GM12878 (cell line): Measurements from ENCODE around the gene ATP2B1. TPM values are rescaled to one million over a fixed set of nuclear protein-coding genes. Genes with fewer than 3 reads are reported as not detected.

Experiments
- ATAC-seq: fragments of 200-7000 bp; cut with Tn5 transposase; 3 replicates; pipeline ENCODE4 v1.9.1; 2020; ENCODE audit warnings: mild to moderate bottlenecking, moderate library complexity
- BruUV-seq: library from RNA; stranded (reverse); fragments of 400-500 nt; replicated peaks from 2 replicates; lab custom pipeline; 2021; lab: Mats Ljungman, UMichigan
- CTCF ChIA-PET: fragments of 300-600 bp; sonication (Branson Sonifier 250); formaldehyde crosslinking; extraction: SDS; loops from one replicate; lab custom pipeline; 2021; ENCODE audit warnings: inconsistent platforms; lab: Yijun Ruan, JAX
- POLR2A ChIA-PET: fragments of 350-600 bp; formaldehyde crosslinking; extraction: SDS; loops from one replicate; lab custom pipeline; 2021; ENCODE audit warnings: inconsistent platforms; lab: Charles Lee
- RAD21 ChIA-PET: fragments of 300-600 bp; sonication (Branson Sonifier 250); formaldehyde crosslinking; loops from one replicate; lab custom pipeline; 2023; ENCODE audit warnings: antibody characterized with exemption; ENCODE audit not compliant: unreplicated experiment; lab: Charles Lee
- SMC1A ChIA-PET: fragments of 300-600 bp; sonication (Branson Sonifier 250); formaldehyde crosslinking; loops from one replicate; lab custom pipeline; 2023; ENCODE audit not compliant: unreplicated experiment, uncharacterized antibody; lab: Charles Lee
- DNase-seq: peaks from one replicate; pipeline ENCODE4 v3.0.0-alpha.2; 2011; ENCODE audit warnings: low read depth, low spot score
- FAIRE-seq: peaks from 3 replicates; lab custom pipeline; 2011; peaks lifted over from hg19 to GRCh38; lab: Jason Lieb, UNC
- H2AFZ ChIP-seq: 2 replicates; pipeline ENCODE4 v1.6.0; 2011; ENCODE audit warnings: low read depth, low read length, control low read depth; ENCODE audit not compliant: control insufficient read depth
- H3K27ac ChIP-seq: 2 replicates; pipeline ENCODE4 v1.5.1; 2011; ENCODE audit warnings: control low read depth; ENCODE audit not compliant: control insufficient read depth, insufficient read depth
- H3K27me3 ChIP-seq, 2 experiments: replicated peaks in 1 of 2; 2 replicates each; pipeline versions ENCODE4 v1.6.0 to v1.6.1; 2011; ENCODE audit warnings: low read length in 1 of 2; ENCODE audit not compliant: control insufficient read depth in 2 of 2, insufficient read depth in 2 of 2
- H3K36me3 ChIP-seq, 2 experiments: 2 replicates each; pipeline ENCODE4 v1.5.1; 2011; ENCODE audit warnings: low read length in 1 of 2; ENCODE audit not compliant: control insufficient read depth in 2 of 2, insufficient read depth in 2 of 2
- H3K4me1 ChIP-seq: 2 replicates; pipeline ENCODE4 v1.6.1; 2011; ENCODE audit warnings: mild to moderate bottlenecking, low read length, moderate library complexity, mixed read lengths; ENCODE audit not compliant: control insufficient read depth, insufficient read depth
- H3K4me2 ChIP-seq: 2 replicates; pipeline ENCODE4 v1.6.0; 2011; ENCODE audit warnings: control low read depth; ENCODE audit not compliant: control insufficient read depth, insufficient read depth
- H3K4me3 ChIP-seq: fragments of 200-600 bp; sonication (generic); 2 replicates; pipeline ENCODE4 v1.5.1; 2016
- H3K79me2 ChIP-seq: 2 replicates; pipeline ENCODE4 v1.6.0; 2011; ENCODE audit warnings: low read length; ENCODE audit not compliant: control insufficient read depth, insufficient read depth
- H3K9ac ChIP-seq: 2 replicates; pipeline ENCODE4 v1.8.0; 2011; ENCODE audit warnings: low read length, control low read depth, mixed read lengths; ENCODE audit not compliant: control insufficient read depth, insufficient read depth
- H3K9me3 ChIP-seq: replicated peaks from 3 replicates; pipeline ENCODE4 v1.5.1; 2011; ENCODE audit warnings: mild to moderate bottlenecking, low read length; ENCODE audit not compliant: control insufficient read depth, insufficient read depth
- H4K20me1 ChIP-seq: 2 replicates; pipeline ENCODE4 v1.6.0; 2011; ENCODE audit not compliant: control insufficient read depth, insufficient read depth
- ATF2 ChIP-seq: IDR thresholded peaks from 2 replicates; pipeline ENCODE4 v1.6.1; 2012; ENCODE audit warnings: low read length, inconsistent platforms
- CHD2 ChIP-seq: IDR thresholded peaks from 2 replicates; pipeline ENCODE4 v1.6.1; 2011; ENCODE audit warnings: low read depth, low read length, improper control_type of control experiment, borderline replicate concordance
- CREB1 ChIP-seq: IDR thresholded peaks from 2 replicates; pipeline ENCODE4 v1.6.1; 2012; ENCODE audit warnings: low read depth, mild to moderate bottlenecking, inconsistent platforms
- HDAC6 ChIP-seq: fragments of 200-600 bp; sonication (generic); IDR thresholded peaks from one replicate; pipeline ENCODE4 v1.8.0; 2017; ENCODE audit warnings: antibody characterized with exemption; ENCODE audit not compliant: unreplicated experiment
- IRF4 ChIP-seq: IDR thresholded peaks from 2 replicates; pipeline ENCODE4 v1.6.1; 2011; ENCODE audit warnings: low read depth, low read length
- NBN ChIP-seq: fragments of 450-650 bp; IDR thresholded peaks from 2 replicates; pipeline ENCODE4 v1.6.1; 2016
- PAX8 ChIP-seq: fragments of 450-650 bp; IDR thresholded peaks from 2 replicates; pipeline ENCODE4 v1.6.1; 2017; ENCODE audit warnings: mild to moderate bottlenecking, moderate library complexity
- PKNOX1 ChIP-seq: fragments of 450-650 bp; IDR thresholded peaks from 2 replicates; pipeline ENCODE4 v1.6.1; 2016; ENCODE audit warnings: mild to moderate bottlenecking
- RAD21 ChIP-seq: IDR thresholded peaks from 2 replicates; pipeline ENCODE4 v1.6.1; 2011; ENCODE audit warnings: mild to moderate bottlenecking, low read depth, low read length, moderate library complexity; ENCODE audit not compliant: insufficient read depth
- RELA ChIP-seq: fragments of 450-650 bp; IDR thresholded peaks from 2 replicates; pipeline ENCODE4 v1.8.0; 2014; ENCODE audit warnings: borderline replicate concordance; ENCODE audit not compliant: partially characterized antibody
- SIX5 ChIP-seq: IDR thresholded peaks from 2 replicates; pipeline ENCODE4 v1.6.1; 2011; ENCODE audit warnings: mild to moderate bottlenecking, low read depth, low read length, moderate library complexity; ENCODE audit not compliant: severe bottlenecking
- SKIL ChIP-seq: fragments of 450-650 bp; IDR thresholded peaks from 2 replicates; pipeline ENCODE4 v1.6.1; 2017; ENCODE audit warnings: mild to moderate bottlenecking, low read depth, inconsistent platforms; ENCODE audit not compliant: poor library complexity, severe bottlenecking
- SMAD5 ChIP-seq: IDR thresholded peaks from 2 replicates; pipeline ENCODE4 v1.6.1; 2016; ENCODE audit warnings: antibody characterized with exemption, low read depth
- YBX1 ChIP-seq: fragments of 450-650 bp; IDR thresholded peaks from 2 replicates; pipeline ENCODE4 v1.6.1; 2016; ENCODE audit warnings: antibody characterized with exemption
- ZNF207 ChIP-seq: fragments of 450-650 bp; IDR thresholded peaks from 2 replicates; pipeline ENCODE4 v1.6.1; 2014; ENCODE audit warnings: antibody characterized with exemption, mild to moderate bottlenecking, borderline replicate concordance
- ZNF24 ChIP-seq: fragments of 450-650 bp; IDR thresholded peaks from 2 replicates; pipeline ENCODE4 v1.6.1; 2017; ENCODE audit warnings: antibody characterized with exemption, mild to moderate bottlenecking
- ZSCAN29 ChIP-seq: fragments of 450-650 bp; IDR thresholded peaks from 2 replicates; pipeline ENCODE4 v1.6.1; 2017; ENCODE audit warnings: mild to moderate bottlenecking, moderate library complexity
- WGBS: methylation state at CpG from one replicate; pipeline ENCODE4 v1.1.6; 2016; ENCODE audit warnings: low lambda C conversion rate; ENCODE audit not compliant: insufficient replicate concordance, insufficient coverage; ENCODE audit errors: missing lambda C conversion rate; 5-methylcytosine and 5-hydroxymethylcytosine counted together
- in situ Hi-C: fragments of 300-500 bp; cut with MboI; formaldehyde crosslinking; loops from 9 replicates; pipeline ENCODE4 v1.14.3; 2018; ENCODE audit warnings: mixed read lengths
- intact Hi-C: fragments of 100-400 bp; cut with micrococcal nuclease; formaldehyde crosslinking; loops from one replicate; pipeline ENCODE4 v1.14.2; 2022; ENCODE audit not compliant: unreplicated experiment
- polyA plus RNA-seq, 11 experiments: library from polyadenylated mRNA; depleted of rRNA in 4 of 11; unstranded in 6 of 11; stranded (reverse) in 5 of 11; fragments of >200 nt; fragmentation: Nextera tagmentation in 4 of 11; fragmentation: Illumina TruSeq in 1 of 11; extraction: Ambion mirVana in 4 of 11; extraction: Trizol in 1 of 11; gene quantifications; 1 replicate in 1 of 11; 2 replicates in 10 of 11; pipeline versions ENCODE4 v1.2.1 to v1.2.3, GENCODE V29; 2011 to 2016; ENCODE audit warnings: inconsistent platforms in 2 of 11, missing spikeins in 2 of 11, low read depth in 1 of 11
- total RNA-seq, 4 experiments: library from RNA; depleted of rRNA in 3 of 4; stranded (reverse); fragments of >200 nt in 3 of 4; fragmentation: Illumina TruSeq in 1 of 4; extraction: Trizol in 1 of 4; gene quantifications; 2 replicates each; pipeline versions ENCODE4 v1.2.1 to v1.2.3, GENCODE V29; 2013 to 2021

Gene ATP2B1
- total and polyA plus RNA-seq, 10 of the 15 experiments (the other 5 are each of a cell fraction or from before 2014, with no cell fraction given): 15.9 to 67.8 (median 48.5) TPM

GRCh38 chr12:89648211-89648930 is 60.3 kb downstream of the ATP2B1 start (continued):
- no peak for TF ChIP-seq CHD2
- TF ChIP-seq ZSCAN29: no peak
- TF ChIP-seq SKIL: no peak
- TF ChIP-seq YBX1: no peak
- TF ChIP-seq HDAC6: no peak

- ATAC-seq (no peak), DNase-seq (no peak), FAIRE-seq (no peak)
- peaks cover 3 to 11% of the 10 kb centered on the region in 2 experiments for H3K36me3 ChIP-seq
- no TSS peak for BruUV-seq
- no peaks in the 10 kb centered on the region for H3K27me3 ChIP-seq
- H3K4me3 ChIP-seq: no peak overlapping the region
- peaks cover 21% of the 10 kb centered on the region for H3K79me2 ChIP-seq
- 100% methylated on average over 1 of the region's 1 CpG for WGBS
- TF ChIP-seq RAD21 (no peak), CREB1 (no peak), SMAD5 (no peak), ZNF24 (no peak), ATF2 (no peak), IRF4 (no peak), NBN (no peak), RELA (no peak), ZNF207 (no peak), SIX5 (no peak), PKNOX1 (no peak), PAX8 (no peak)
- in situ Hi-C loops: no loop called here
- no peak overlapping the region for H2AFZ ChIP-seq
- ChIA-PET RAD21 (no interaction called here), POLR2A (no interaction called here), CTCF (interaction anchor here (1.2 kb wide), 1 partner anchor 43 kb away, joined by 3 read pairs; no protein-coding TSS in a partner anchor), SMC1A (interaction anchor here (0.5 to 1.0 kb wide), 2 partner anchors 13 to 34 kb away, joined by 3 read pairs; no protein-coding TSS in a partner anchor)
- peaks cover 2% of the 10 kb centered on the region; the same call in 2 of the 3 replicates for H3K9me3 ChIP-seq
- no peaks in the 10 kb centered on the region for H3K4me1 ChIP-seq
- intact Hi-C loops: no loop called here
- H3K9ac ChIP-seq: no peak overlapping the region
- no peaks in the 10 kb centered on the region for H4K20me1 ChIP-seq
- no peak overlapping the region for H3K27ac ChIP-seq
- no peak overlapping the region for H3K4me2 ChIP-seq
These were observed 63.2 kb downstream of the ATP2B1 start for GRCh38 chr12:89645434-89645833.
